ENCODE results near the gene TWF2. TPM values are rescaled to one million over a fixed set of nuclear protein-coding genes. Genes with fewer than 3 reads are reported as not detected.

TWF2 gene
- total and polyA plus RNA-seq, 9 of the 15 experiments (the other 6 are each of a cell fraction or from before 2014, with no cell fraction given) = 0.11 to 61.9 (median 29.7) TPM

DNA sequence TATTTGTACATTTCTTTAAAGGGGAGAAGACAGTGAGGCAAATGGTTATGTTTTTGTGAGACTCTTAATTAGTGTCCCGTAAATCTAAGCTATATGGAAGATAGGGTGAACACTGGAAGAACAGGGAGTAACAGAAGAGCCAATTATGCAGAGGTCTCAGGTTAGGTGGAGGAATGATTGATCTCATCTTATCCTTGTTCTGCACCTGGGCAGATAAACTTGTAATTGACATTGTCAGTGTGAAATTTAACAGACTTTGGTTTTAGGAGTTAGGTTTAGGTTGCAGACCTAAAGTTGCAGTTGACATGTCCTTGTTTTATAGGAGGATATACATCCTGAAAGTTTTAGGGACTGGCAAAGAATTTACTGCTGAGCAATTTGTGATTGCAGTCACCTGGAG lies 3.1 kb upstream of the TWF2 start (continued):
- peak; percentile 57; the same call in 1 of the 2 replicates for TF ChIP-seq ARID1B (IDR thresholded peaks at IDR 0.05)
- TF ChIP-seq EP300 (IDR thresholded peaks at IDR 0.05; ENCODE audit: low read length) = no peak
- TF ChIP-seq POLR2H (tag; IDR thresholded peaks at IDR 0.05; ENCODE audit: low read depth) = no peak
- no peak for TF ChIP-seq STAT5A (IDR thresholded peaks at IDR 0.05; ENCODE audit: borderline replicate concordance, low read length)
- no peak for TF ChIP-seq GTF2F1 (IDR thresholded peaks at IDR 0.05; ENCODE audit: low read depth, low read length)
- TF ChIP-seq CBFA2T2 (conservative IDR thresholded peaks at IDR 0.05) = 0 out of 2 replicates have a peak, but pooled peaks have one; percentile 5
- no peak for TF ChIP-seq PML (IDR thresholded peaks at IDR 0.05; ENCODE audit: low read length)
- TF ChIP-seq TCF3 (CRISPR knock-in tag; IDR thresholded peaks at IDR 0.05) = peak; percentile 47
- no peak for TF ChIP-seq ZNF197 (CRISPR knock-in tag; IDR thresholded peaks at IDR 0.05; ENCODE audit: low read depth)
- TF ChIP-seq CBFA2T3 (IDR thresholded peaks at IDR 0.05) = peak; percentile 56
- TF ChIP-seq, protein P1, sequence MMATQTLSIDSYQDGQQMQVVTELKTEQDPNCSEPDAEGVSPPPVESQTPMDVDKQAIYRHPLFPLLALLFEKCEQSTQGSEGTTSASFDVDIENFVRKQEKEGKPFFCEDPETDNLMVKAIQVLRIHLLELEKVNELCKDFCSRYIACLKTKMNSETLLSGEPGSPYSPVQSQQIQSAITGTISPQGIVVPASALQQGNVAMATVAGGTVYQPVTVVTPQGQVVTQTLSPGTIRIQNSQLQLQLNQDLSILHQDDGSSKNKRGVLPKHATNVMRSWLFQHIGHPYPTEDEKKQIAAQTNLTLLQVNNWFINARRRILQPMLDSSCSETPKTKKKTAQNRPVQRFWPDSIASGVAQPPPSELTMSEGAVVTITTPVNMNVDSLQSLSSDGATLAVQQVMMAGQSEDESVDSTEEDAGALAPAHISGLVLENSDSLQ (IDR thresholded peaks at IDR 0.05) = peak; percentile 62
- no peak for TF ChIP-seq BDP1 (IDR thresholded peaks at IDR 0.05; ENCODE audit: insufficient read depth, insufficient read length)
- TF ChIP-seq ZEB2 (IDR thresholded peaks at IDR 0.05) = peak; percentile 54; the same call in 1 of the 2 replicates
- TF ChIP-seq MEIS2 (IDR thresholded peaks at IDR 0.05; ENCODE audit: partially characterized antibody) = peak; percentile 72
- TF ChIP-seq, protein P2, sequence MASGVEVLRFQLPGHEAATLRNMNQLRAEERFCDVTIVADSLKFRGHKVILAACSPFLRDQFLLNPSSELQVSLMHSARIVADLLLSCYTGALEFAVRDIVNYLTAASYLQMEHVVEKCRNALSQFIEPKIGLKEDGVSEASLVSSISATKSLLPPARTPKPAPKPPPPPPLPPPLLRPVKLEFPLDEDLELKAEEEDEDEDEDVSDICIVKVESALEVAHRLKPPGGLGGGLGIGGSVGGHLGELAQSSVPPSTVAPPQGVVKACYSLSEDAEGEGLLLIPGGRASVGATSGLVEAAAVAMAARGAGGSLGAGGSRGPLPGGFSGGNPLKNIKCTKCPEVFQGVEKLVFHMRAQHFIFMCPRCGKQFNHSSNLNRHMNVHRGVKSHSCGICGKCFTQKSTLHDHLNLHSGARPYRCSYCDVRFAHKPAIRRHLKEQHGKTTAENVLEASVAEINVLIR (CRISPR knock-in tag; IDR thresholded peaks at IDR 0.05) = no peak
- TF ChIP-seq SMARCA5 (IDR thresholded peaks at IDR 0.05) = no peak

All from K562 (cell line).